Heart right ventricle (tissue), 16 donors: ENCODE data around the gene MCUR1. TPM values are rescaled to one million over a fixed set of nuclear protein-coding genes. Genes with fewer than 3 reads are reported as not detected.

ENCODE experiments used
- ATAC-seq, 8 donors: fragments of 200-7000 bp; cut with Tn5 transposase; one replicate each; pipeline ENCODE4 v1.9.1; 2020; ENCODE audit warnings: mild to moderate bottlenecking in 8 of 8, moderate library complexity in 8 of 8, moderate number of reproducible peaks in 1 of 8
- DNase-seq, 2 donors: peaks; one replicate each; pipeline ENCODE4 v3.0.0-alpha.2; 2020
- H3K27ac ChIP-seq, 10 donors: fragments of 200-600 bp; sonication (generic) in 2 of 10; one replicate each; pipeline versions ENCODE4 v1.5.0 to v1.8.0; 2020 to 2022; ENCODE audit warnings: mild to moderate bottlenecking in 3 of 10
- H3K27me3 ChIP-seq, 7 donors: fragments of 200-600 bp; one replicate each; pipeline ENCODE4 v1.8.0; 2021 to 2022; ENCODE audit warnings: mild to moderate bottlenecking in 2 of 7
- H3K36me3 ChIP-seq, 9 donors: fragments of 200-600 bp; sonication (generic) in 1 of 9; one replicate each; pipeline versions ENCODE4 v1.5.0 to v1.8.0; 2020 to 2022; ENCODE audit warnings: mild to moderate bottlenecking in 2 of 9
- H3K4me1 ChIP-seq, 9 donors: fragments of 200-600 bp; sonication (generic) in 1 of 9; one replicate each; pipeline versions ENCODE4 v1.5.0 to v1.8.0; 2020 to 2022; ENCODE audit warnings: mild to moderate bottlenecking in 4 of 9
- H3K4me3 ChIP-seq, 10 donors: fragments of 200-600 bp; sonication (generic) in 2 of 10; one replicate each; pipeline versions ENCODE4 v1.5.0 to v1.8.0; 2020 to 2022; ENCODE audit warnings: mild to moderate bottlenecking in 7 of 10, moderate library complexity in 2 of 10
- H3K9me3 ChIP-seq, 11 donors: fragments of 200-600 bp in 10 of 11; sonication (generic) in 2 of 11; one replicate each; pipeline versions ENCODE4 v1.5.0 to v1.8.0; 2013 to 2022; ENCODE audit warnings: mild to moderate bottlenecking in 2 of 11, control low read depth in 1 of 11, moderate library complexity in 1 of 11
- CTCF ChIP-seq, 9 donors: fragments of 200-600 bp; sonication (generic) in 2 of 9; IDR thresholded peaks; one replicate each; pipeline versions ENCODE4 v1.5.0 to v1.8.0; 2021 to 2022; ENCODE audit warnings: antibody characterized with exemption in 9 of 9, mild to moderate bottlenecking in 5 of 9, moderate library complexity in 1 of 9
- WGBS, 2 donors: extraction: QIAGEN DNeasy Blood & Tissue Kit; methylation state at CpG; one replicate each; pipeline ENCODE4 v1.1.7; 2013; ENCODE audit warnings: inconsistent platforms in 1 of 2; 5-methylcytosine and 5-hydroxymethylcytosine counted together
- intact Hi-C, 10 donors: fragments of 100-400 bp; cut with DNase I; formaldehyde crosslinking; loops; one replicate each; pipeline versions ENCODE4 v1.11.1 to v1.14.2; 2022
- polyA plus RNA-seq, 2 donors: library from polyadenylated mRNA; stranded (reverse); fragments of 200-250 nt; gene quantifications; one replicate each; pipeline ENCODE4 v1.2.3, GENCODE V29; 2013
- total RNA-seq, 10 donors: library from RNA; stranded (reverse); fragmentation: NEBNext Ultra II Directional in 3 of 10; extraction: Animal tissue kit (Norgen Biotek cat#: 25700) in 3 of 10; gene quantifications; one replicate each; pipeline versions ENCODE4 v1.2.1 to v1.2.4, GENCODE V29; 2021 to 2023
- donor health status: Arrhythmogenic right ventricular cardiomyopathy.
- donor health status: ischemic (EF 13 %, LVEDD 7.1; RV severe dilation, severe dysfunction).
- donor health status: healthy with polysubstance abuse.
- donor health status: DM: no; HTN: yes; CAD: no.
- donor health status: DM: no; HTN: no; CAD: no.
- donor health status: ischemic (EF 25% LVEDD 6.9; RV normal size, moderate dysfunction).
- donor health status: ischemic (EF 25% LVEDD 5.7; RV mildly dilated, moderate dysfunction).
- donor health status: healthy.
- donor health status: DM: yes; HTN: yes; CAD: no.
- donor health status: Ischemic cardiomyopathy.
- donor health status: ischemic (EF 35%, LVEDD 5.7; RV mildly dilated, moderate dysfunction).
- donor health status: nonischemic (EF 11% LVEDD 7.7; RV severe dilation, severe dysfunction).
- donor health status: DM: yes; HTN: yes; CAD: no.
- donor health status: PGD.
- donor health status: ischemic (EF 29% LVEDD 5.4; RV normal size, mild dysfunction).
- donor health status: nonischemic (EF 23%, LVEDD 6.1; RV moderate dilation, normal function).

Gene MCUR1
- total and polyA plus RNA-seq, 12 donors, result 17.2 to 81.6 (median 32.7) TPM

DNA sequence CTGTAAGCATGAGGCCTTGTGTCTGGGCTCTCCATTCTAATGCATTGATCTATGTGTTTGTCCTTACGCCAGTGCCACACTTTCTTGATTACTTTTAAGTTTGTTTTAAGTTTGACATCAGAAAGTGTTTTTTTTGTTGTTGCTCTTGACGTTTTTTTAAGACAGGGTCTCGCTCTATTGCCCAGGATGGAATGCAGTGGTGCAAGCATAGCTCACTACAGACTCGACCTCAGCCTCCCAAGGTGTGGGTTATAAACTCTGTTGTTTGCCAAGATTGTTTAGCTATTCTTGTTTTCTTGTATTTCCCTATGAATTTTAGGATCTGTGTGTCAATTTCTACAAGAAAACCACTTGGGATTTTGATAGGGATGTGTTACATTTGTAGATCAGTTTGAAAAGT is 5.6 kb downstream of the MCUR1 start:
- H3K4me3 ChIP-seq, result no peak overlapping the region
- H3K27ac ChIP-seq, result no peak overlapping the region
- ATAC-seq (no peak), DNase-seq (no peak)
- intact Hi-C loops, result no loop called here
- 94 to 95% methylated on average over 4 of the region's 4 CpGs for WGBS, 2 donors
- H3K9me3 ChIP-seq, result no peaks in the 10 kb centered on the region
- no peaks in the 10 kb centered on the region for H3K27me3 ChIP-seq
- H3K4me1 ChIP-seq, result peaks cover 0 to 35% (median 32%) of the 10 kb centered on the region in 9 donors
- peaks cover 0 to 44% (median 0%) of the 10 kb centered on the region in 9 donors for H3K36me3 ChIP-seq
- TF ChIP-seq CTCF (IDR thresholded peaks at IDR 0.05), result no peak

GRCh38 chr6:13807696-13808095 is 6.7 kb downstream of the MCUR1 start:
- Histone ChIP-seq H3K9me3 (no peaks in the 10 kb centered on the region), H3K27me3 (no peaks in the 10 kb centered on the region), H3K4me1 (peaks cover 0 to 27% (median 25%) of the 10 kb centered on the region in 9 donors), H3K36me3 (peaks cover 0 to 56% (median 0%) of the 10 kb centered on the region in 9 donors), H3K4me3 (no peak overlapping the region), H3K27ac (no peak overlapping the region)
- DNase-seq (no peak), ATAC-seq (no peak)
- WGBS, 2 donors, result 93 to 94% methylated on average over 4 of the region's 4 CpGs
- no peak for TF ChIP-seq CTCF (IDR thresholded peaks at IDR 0.05)
- intact Hi-C loops, result no loop called here

GRCh38 chr6:13803581-13803980 is 10.8 kb downstream of the MCUR1 start:
- ATAC-seq (no peak), DNase-seq (no peak)
- H3K36me3 ChIP-seq, result peaks cover 0 to 94% (median 29%) of the 10 kb centered on the region in 9 donors
- TF ChIP-seq CTCF (IDR thresholded peaks at IDR 0.05), result no peak
- H3K27me3 ChIP-seq, result no peaks in the 10 kb centered on the region
- no peaks in the 10 kb centered on the region for H3K9me3 ChIP-seq
- 96 to 98% methylated on average over 4 of the region's 4 CpGs for WGBS, 2 donors
- no peak overlapping the region for H3K27ac ChIP-seq
- intact Hi-C loops, result no loop called here
- no peak overlapping the region for H3K4me3 ChIP-seq
- H3K4me1 ChIP-seq, result no peaks in the 10 kb centered on the region

DNA sequence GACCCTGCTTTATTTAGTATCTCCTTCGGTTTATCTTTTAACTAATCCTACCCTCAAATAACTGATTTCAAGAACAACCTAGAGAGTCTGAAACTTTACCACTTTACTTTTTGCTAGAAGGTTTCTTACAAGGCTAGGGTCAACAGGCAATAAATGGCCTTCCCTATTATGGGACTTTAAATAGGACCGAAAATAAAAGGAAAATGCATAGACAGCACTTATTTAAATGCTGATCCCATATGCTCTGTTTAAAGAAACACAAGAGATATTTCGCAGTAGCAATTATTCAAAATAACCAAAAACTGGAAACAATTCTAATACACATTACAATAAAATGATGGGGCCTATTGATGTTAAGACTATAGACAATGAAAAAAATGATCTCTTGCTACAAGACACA is 13.7 kb downstream of the MCUR1 start:
- ATAC-seq (no peak), DNase-seq (no peak)
- no peak for TF ChIP-seq CTCF (IDR thresholded peaks at IDR 0.05)
- 91 to 94% methylated on average over 3 of the region's 3 CpGs for WGBS, 2 donors
- intact Hi-C loops, result no loop called here
- Histone ChIP-seq H3K27ac (no peak overlapping the region), H3K9me3 (no peaks in the 10 kb centered on the region), H3K36me3 (peaks cover 0 to 96% (median 29%) of the 10 kb centered on the region in 9 donors), H3K27me3 (no peaks in the 10 kb centered on the region), H3K4me1 (no peaks in the 10 kb centered on the region), H3K4me3 (no peak overlapping the region)
